Osteoblast (primary cell): ENCODE measurements around the gene CNDP2. TPM values are rescaled to one million over a fixed set of nuclear protein-coding genes. Genes with fewer than 3 reads are reported as not detected.

Source experiments
- DNase-seq: peaks from one replicate; pipeline ENCODE4 v3.0.0; 2011; ENCODE audit warnings: low spot score, mixed read lengths; ENCODE audit not compliant: insufficient read length; ENCODE audit errors: missing footprints
- H2AFZ ChIP-seq: 2 replicates; pipeline ENCODE4 v1.6.0; 2011; ENCODE audit warnings: mild to moderate bottlenecking, low read length
- H3K27ac ChIP-seq: 2 replicates; pipeline ENCODE4 v1.5.1; 2011; ENCODE audit warnings: mild to moderate bottlenecking, low read depth, low read length, moderate library complexity
- H3K27me3 ChIP-seq: 2 replicates; pipeline ENCODE4 v1.6.0; 2012; ENCODE audit warnings: mild to moderate bottlenecking, control low read depth, inconsistent platforms, low read length, moderate library complexity; ENCODE audit not compliant: insufficient read depth
- H3K36me3 ChIP-seq: 2 replicates; pipeline ENCODE4 v1.5.1; 2011; ENCODE audit warnings: mild to moderate bottlenecking, low read length, control low read depth, moderate library complexity; ENCODE audit not compliant: insufficient read depth
- H3K4me1 ChIP-seq: 2 replicates; pipeline ENCODE4 v1.5.1; 2011; ENCODE audit warnings: mild to moderate bottlenecking, low read length, control low read depth, moderate library complexity; ENCODE audit not compliant: insufficient read depth
- H3K4me2 ChIP-seq: 2 replicates; pipeline ENCODE4 v1.6.0; 2011; ENCODE audit warnings: mild to moderate bottlenecking, low read length; ENCODE audit not compliant: insufficient read depth
- H3K4me3 ChIP-seq: fragments of 200-600 bp; sonication (generic); 3 replicates; pipeline ENCODE4 v1.5.1; 2012; ENCODE audit warnings: mild to moderate bottlenecking, low read length, inconsistent platforms; ENCODE audit not compliant: insufficient read depth
- H3K79me2 ChIP-seq: 2 replicates; pipeline ENCODE4 v1.6.0; 2012; ENCODE audit warnings: mild to moderate bottlenecking, low read length, control low read depth, inconsistent platforms; ENCODE audit not compliant: insufficient read depth
- H3K9me3 ChIP-seq: 2 replicates; pipeline ENCODE4 v1.5.1; 2011; ENCODE audit warnings: low read depth, low read length, control low read depth
- H4K20me1 ChIP-seq: 2 replicates; pipeline ENCODE4 v1.6.0; 2012; ENCODE audit warnings: mild to moderate bottlenecking, low read length, control low read depth; ENCODE audit not compliant: insufficient read depth
- CTCF ChIP-seq: IDR thresholded peaks from 2 replicates; pipeline ENCODE4 v1.5.1; 2011; ENCODE audit warnings: mild to moderate bottlenecking, low read depth, low read length, moderate library complexity; ENCODE audit errors: extremely low read depth
- total RNA-seq: library from RNA; depleted of rRNA; stranded (reverse); fragments of >200 nt; gene quantifications from 2 replicates; pipeline ENCODE4 v1.2.3, GENCODE V29; 2012

Gene CNDP2
- total RNA-seq, 1 donor: 25.3 TPM

GRCh38 chr18:74463254-74463653 is 32.9 kb upstream of the CNDP2 start:
- Histone ChIP-seq H2AFZ (no peak overlapping the region), H3K4me1 (no peaks in the 10 kb centered on the region), H3K4me2 (no peak overlapping the region), H3K9me3 (no peaks in the 10 kb centered on the region), H3K27ac (no peak overlapping the region), H3K36me3 (no peaks in the 10 kb centered on the region), H4K20me1 (no peaks in the 10 kb centered on the region), H3K27me3 (peaks cover 32% of the 10 kb centered on the region), H3K79me2 (no peaks in the 10 kb centered on the region), H3K4me3 (no peak overlapping the region)
- no peak for TF ChIP-seq CTCF
- DNase-seq: peak; percentile 13

- H3K27me3 ChIP-seq: peaks cover 27% of the 10 kb centered on the region
- no peaks in the 10 kb centered on the region for H3K79me2 ChIP-seq
- no peaks in the 10 kb centered on the region for H3K9me3 ChIP-seq
- H3K36me3 ChIP-seq: no peaks in the 10 kb centered on the region
- H3K27ac ChIP-seq: no peak overlapping the region
- no peaks in the 10 kb centered on the region for H3K4me1 ChIP-seq
- DNase-seq: no peak
- H3K4me3 ChIP-seq: no peak overlapping the region
- no peaks in the 10 kb centered on the region for H4K20me1 ChIP-seq
- no peak for TF ChIP-seq CTCF
- no peak overlapping the region for H3K4me2 ChIP-seq
- H2AFZ ChIP-seq: no peak overlapping the region
These were observed 32.2 kb upstream of the CNDP2 start for GRCh38 chr18:74463983-74464382.

GRCh38 chr18:74465775-74466174 is 30.4 kb upstream of the CNDP2 start:
- Histone ChIP-seq H3K79me2 (no peaks in the 10 kb centered on the region), H3K4me1 (no peaks in the 10 kb centered on the region), H3K4me3 (no peak overlapping the region), H3K4me2 (no peak overlapping the region), H3K27me3 (peaks cover 14% of the 10 kb centered on the region), H3K36me3 (no peaks in the 10 kb centered on the region), H4K20me1 (no peaks in the 10 kb centered on the region), H3K27ac (no peak overlapping the region), H2AFZ (no peak overlapping the region), H3K9me3 (no peaks in the 10 kb centered on the region)
- no peak for DNase-seq
- TF ChIP-seq CTCF: no peak

- H4K20me1 ChIP-seq: no peaks in the 10 kb centered on the region
- no peak for TF ChIP-seq CTCF
- H3K4me3 ChIP-seq: no peak overlapping the region
- no peaks in the 10 kb centered on the region for H3K9me3 ChIP-seq
- H3K36me3 ChIP-seq: no peaks in the 10 kb centered on the region
- H3K27me3 ChIP-seq: peaks cover 5% of the 10 kb centered on the region
- no peak overlapping the region for H2AFZ ChIP-seq
- no peak overlapping the region for H3K27ac ChIP-seq
- no peak overlapping the region for H3K4me2 ChIP-seq
- H3K4me1 ChIP-seq: no peaks in the 10 kb centered on the region
- DNase-seq: no peak
- H3K79me2 ChIP-seq: no peaks in the 10 kb centered on the region
These were observed 27.6 kb upstream of the CNDP2 start for GRCh38 chr18:74468547-74469061.
